NCI-H1105 treated with DMSO at 0.1 percent for 48 hours (cell line): ENCODE results near the gene TMEM18.

Experiments used
- DNase-seq: peaks from one replicate; lab custom pipeline; 2025; lab: John Stamatoyannopoulos, UW

The TMEM18 gene

DNA sequence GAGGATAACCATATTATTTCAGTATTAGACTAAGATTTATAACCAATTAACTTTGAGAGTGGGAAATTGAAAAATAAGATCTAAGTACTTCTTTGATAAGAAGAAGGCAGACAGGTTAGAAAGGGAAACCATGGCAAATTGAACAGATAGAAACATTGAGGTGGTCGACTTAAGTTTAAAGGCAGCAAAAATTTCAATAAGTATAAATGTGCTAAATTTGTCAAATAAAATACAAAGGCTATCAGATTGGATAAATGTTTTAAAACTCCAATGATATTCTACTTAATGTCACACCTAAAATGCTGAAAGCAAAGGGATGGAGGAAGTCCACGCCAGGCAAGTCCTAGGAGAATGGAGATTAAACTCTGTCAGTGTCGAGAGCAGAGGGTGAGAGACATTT lies 59.2 kb downstream of the TMEM18 start:
- no peak for DNase-seq
